ENCODE results near the gene GJA9. TPM values are rescaled to one million over a fixed set of nuclear protein-coding genes. Genes with fewer than 3 reads are reported as not detected.

Gene GJA9
- total and polyA plus RNA-seq, 12 donors, result not detected

GRCh38 chr1:38892976-38893375 is 11.6 kb upstream of the GJA9 start:
- DNase-seq, result no peak
- H3K27ac ChIP-seq, result no peak overlapping the region
- ATAC-seq, result no peak
- no peaks in the 10 kb centered on the region for H3K9me3 ChIP-seq
- 89 to 91% methylated on average over 1 of the region's 1 CpG for WGBS, 2 donors
- H3K27me3 ChIP-seq, result no peaks in the 10 kb centered on the region
- H3K4me1 ChIP-seq, result no peaks in the 10 kb centered on the region
- H3K4me3 ChIP-seq, result no peak overlapping the region
- TF ChIP-seq CTCF (IDR thresholded peaks at IDR 0.05), result no peak
- H3K36me3 ChIP-seq, result peaks cover 0 to 10% (median 0%) of the 10 kb centered on the region in 9 donors
- intact Hi-C loops (cut with DNase I), result no loop called here

DNA sequence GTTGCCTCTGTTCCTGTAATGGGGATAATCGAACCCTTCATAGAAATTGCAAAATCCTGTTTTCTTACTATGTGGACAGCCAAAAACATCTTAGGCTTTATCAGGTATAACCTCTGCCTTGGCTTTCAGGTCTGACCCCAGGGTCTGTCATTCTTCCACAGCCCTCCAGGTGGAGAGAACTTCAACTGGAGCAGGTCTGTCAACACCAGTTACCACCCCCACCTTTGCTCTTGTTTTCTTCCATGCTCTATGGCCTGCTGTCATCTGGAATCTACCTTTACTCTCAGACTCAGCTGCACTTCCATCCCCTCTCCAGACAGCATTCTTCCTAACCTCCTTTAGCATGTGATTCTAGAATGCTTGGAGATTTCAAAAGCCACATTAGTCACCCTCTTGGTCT is 10.4 kb upstream of the GJA9 start:
- intact Hi-C loops (cut with DNase I), result no loop called here
- WGBS, 2 donors, result 89 to 92% methylated on average over 1 of the region's 1 CpG
- TF ChIP-seq CTCF (IDR thresholded peaks at IDR 0.05), result no peak

DNA sequence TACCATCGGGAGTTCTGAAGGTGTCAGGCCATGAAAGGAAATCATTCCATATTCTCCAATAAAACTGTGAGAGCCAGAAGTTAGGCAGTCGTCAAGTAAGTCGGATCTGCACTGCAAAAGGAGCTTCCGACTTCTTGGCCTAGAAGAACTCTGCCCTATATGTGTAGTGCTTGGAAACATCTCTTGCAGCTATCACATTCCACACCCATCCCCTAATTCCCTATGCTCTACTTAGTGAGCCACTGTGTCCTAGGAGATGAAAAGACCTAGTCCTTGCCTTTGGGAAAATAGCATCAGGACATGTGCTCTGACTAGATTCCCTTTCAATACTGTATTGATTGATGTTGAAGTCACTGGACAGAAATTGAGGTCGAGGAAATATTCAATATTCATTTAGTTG is 8.2 kb upstream of the GJA9 start:
- intact Hi-C loops (cut with DNase I), result no loop called here
- H3K36me3 ChIP-seq, result peaks cover 0 to 10% (median 0%) of the 10 kb centered on the region in 9 donors
- no peaks in the 10 kb centered on the region for H3K27me3 ChIP-seq
- H3K27ac ChIP-seq, result no peak overlapping the region
- ATAC-seq (no peak), DNase-seq (no peak)
- H3K9me3 ChIP-seq, result no peaks in the 10 kb centered on the region
- H3K4me3 ChIP-seq, result no peak overlapping the region
- H3K4me1 ChIP-seq, result no peaks in the 10 kb centered on the region
- 74 to 75% methylated on average over 5 of the region's 5 CpGs for WGBS, 2 donors
- no peak for TF ChIP-seq CTCF (IDR thresholded peaks at IDR 0.05)

More for the DNA sequence above, 10.4 kb upstream of the GJA9 start:
- DNase-seq, result no peak
- Histone ChIP-seq H3K4me1 (no peaks in the 10 kb centered on the region), H3K9me3 (no peaks in the 10 kb centered on the region), H3K27ac (no peak overlapping the region), H3K27me3 (no peaks in the 10 kb centered on the region), H3K36me3 (peaks cover 0 to 10% (median 0%) of the 10 kb centered on the region in 9 donors), H3K4me3 (no peak overlapping the region)
- ATAC-seq, result no peak

GRCh38 chr1:38888423-38889333 is 7.3 kb upstream of the GJA9 start:
- intact Hi-C loops (cut with DNase I), result no loop called here
- H3K36me3 ChIP-seq, result peaks cover 0 to 10% (median 0%) of the 10 kb centered on the region in 9 donors
- H3K9me3 ChIP-seq, result no peaks in the 10 kb centered on the region
- no peak for DNase-seq
- H3K4me1 ChIP-seq, result no peaks in the 10 kb centered on the region
- no peak overlapping the region for H3K4me3 ChIP-seq
- 88 to 91% methylated on average over 9 of the region's 9 CpGs for WGBS, 2 donors
- ATAC-seq, result no peak
- H3K27me3 ChIP-seq, result no peaks in the 10 kb centered on the region
- no peak for TF ChIP-seq CTCF (IDR thresholded peaks at IDR 0.05)
- no peak overlapping the region for H3K27ac ChIP-seq
